Fibroblast of lung (primary cell): ENCODE data around the gene PADI6. TPM values are rescaled to one million over a fixed set of nuclear protein-coding genes. Genes with fewer than 3 reads are reported as not detected.

Source experiments
- DNase-seq, 2 donors: peaks; one replicate each; pipeline versions ENCODE4 v3.0.0 to v3.0.0-alpha.2; 2010; ENCODE audit warnings: low read depth in 2 of 2
- H2AFZ ChIP-seq: 2 replicates; pipeline ENCODE4 v1.5.1; 2012; ENCODE audit warnings: low read length, control low read depth, inconsistent platforms
- H3K27ac ChIP-seq: 2 replicates; pipeline ENCODE4 v1.5.1; 2011; ENCODE audit warnings: low read length, control low read depth; ENCODE audit not compliant: insufficient read depth
- H3K27me3 ChIP-seq: 2 replicates; pipeline ENCODE4 v1.5.1; 2011; ENCODE audit warnings: mild to moderate bottlenecking, low read length; ENCODE audit not compliant: control insufficient read depth, insufficient read depth
- H3K36me3 ChIP-seq: 2 replicates; pipeline ENCODE4 v1.5.1; 2011; ENCODE audit warnings: low read length; ENCODE audit not compliant: control insufficient read depth, insufficient read depth
- H3K4me1 ChIP-seq: 2 replicates; pipeline ENCODE4 v1.5.1; 2011; ENCODE audit warnings: low read length; ENCODE audit not compliant: control insufficient read depth, insufficient read depth; ENCODE audit errors: extremely low read depth
- H3K4me2 ChIP-seq: 2 replicates; pipeline ENCODE4 v1.5.1; 2011; ENCODE audit warnings: low read length, control low read depth; ENCODE audit not compliant: insufficient read depth; ENCODE audit errors: extremely low read depth
- H3K4me3 ChIP-seq, 4 experiments: fragments of 200-600 bp in 1 of 4; sonication (generic) in 1 of 4; replicated peaks in 1 of 4; 2 replicates each; pipeline ENCODE4 v1.5.1; 2011 to 2016; ENCODE audit warnings: low read length in 4 of 4, low read depth in 3 of 4, mild to moderate bottlenecking in 3 of 4, control low read depth in 2 of 4, inconsistent platforms in 1 of 4, mixed read lengths in 1 of 4; ENCODE audit not compliant: insufficient read depth in 1 of 4; ENCODE audit errors: control extremely low read depth in 1 of 4
- H3K79me2 ChIP-seq: 2 replicates; pipeline ENCODE4 v1.5.1; 2012; ENCODE audit warnings: mild to moderate bottlenecking, low read length, inconsistent platforms; ENCODE audit not compliant: control insufficient read depth, insufficient read depth
- H3K9ac ChIP-seq: 2 replicates; pipeline ENCODE4 v1.5.1; 2011; ENCODE audit warnings: mild to moderate bottlenecking, low read length, control low read depth; ENCODE audit not compliant: insufficient read depth
- H3K9me3 ChIP-seq: 2 replicates; pipeline ENCODE4 v1.5.1; 2012; ENCODE audit warnings: low read depth, low read length; ENCODE audit not compliant: control insufficient read depth, insufficient read depth
- H4K20me1 ChIP-seq: 2 replicates; pipeline ENCODE4 v1.5.1; 2011; ENCODE audit warnings: low read length; ENCODE audit not compliant: control insufficient read depth, insufficient read depth; ENCODE audit errors: extremely low read depth
- CTCF ChIP-seq, 2 donors: IDR thresholded peaks in 1 of 2; conservative IDR thresholded peaks in 1 of 2; 1 replicate in 1 of 2; 2 replicates in 1 of 2; pipeline ENCODE4 v1.5.1; 2011 to 2012; ENCODE audit warnings: low read length in 2 of 2, control low read depth in 1 of 2, inconsistent platforms in 1 of 2, low read depth in 1 of 2, mild to moderate bottlenecking in 1 of 2
- EZH2 ChIP-seq: IDR thresholded peaks from 2 replicates; pipeline ENCODE4 v1.5.1; 2012; ENCODE audit warnings: low read length, control low read depth, mild to moderate bottlenecking; ENCODE audit errors: missing control alignments
- polyA plus RNA-seq, 2 donors: library from polyadenylated mRNA; depleted of rRNA in 1 of 2; stranded (reverse) in 1 of 2; unstranded in 1 of 2; fragments of >200 nt; gene quantifications; 2 replicates each; pipeline ENCODE4 v1.2.1, GENCODE V29; 2011 to 2012; ENCODE audit warnings: missing spikeins in 1 of 2
- total RNA-seq: library from RNA; depleted of rRNA; stranded (reverse); fragments of >200 nt; gene quantifications from 2 replicates; pipeline ENCODE4 v1.2.1, GENCODE V29; 2014

The PADI6 gene
- total and polyA plus RNA-seq, 2 donors (not counting 1 experiment from before 2014, with no cell fraction given) = not detected

GRCh38 chr1:17438318-17439249 lies 66.6 kb downstream of the PADI6 start:
- Histone ChIP-seq H3K36me3 (no peaks in the 10 kb centered on the region), H3K9me3 (no peaks in the 10 kb centered on the region), H3K4me1 (peaks cover 4% of the 10 kb centered on the region), H3K4me3 (peak overlapping the region; percentile 77 to 90 (median 86)), H3K9ac (peak overlapping the region; percentile 65), H3K79me2 (peaks cover 46% of the 10 kb centered on the region), H3K4me2 (peak overlapping the region; percentile 85), H4K20me1 (no peaks in the 10 kb centered on the region), H3K27me3 (no peaks in the 10 kb centered on the region), H2AFZ (peak overlapping the region; percentile 14), H3K27ac (peak overlapping the region; percentile 75)
- peak; percentile 40 to 59 for DNase-seq
- no peak for TF ChIP-seq EZH2

GRCh38 chr1:17439250-17440073 lies 67.5 kb downstream of the PADI6 start, which contains the start of gene RCC2:
TSS of gene RCC2 (minus strand) at chr1:17439677. CDS start at chr1:17438514, 1,163 bp downstream.
- Histone ChIP-seq H3K27ac (peak within 1 kb of the TSS; percentile 75), H3K79me2 (peaks cover 37% of the 10 kb centered on the region), H3K9me3 (no peaks in the 10 kb centered on the region), H3K36me3 (no peaks in the 10 kb centered on the region), H3K4me1 (peaks cover 4% of the 10 kb centered on the region), H3K4me2 (peak within 1 kb of the TSS; percentile 90), H4K20me1 (no peaks in the 10 kb centered on the region), H3K9ac (peak within 1 kb of the TSS; percentile 65), H2AFZ (peak within 1 kb of the TSS; percentile 95), H3K4me3 (peak within 1 kb of the TSS; percentile 77 to 90 (median 86)), H3K27me3 (no peaks in the 10 kb centered on the region)
- peak; percentile 75 to 84 for DNase-seq
- no peak for TF ChIP-seq EZH2

- H3K79me2 ChIP-seq = peaks cover 29% of the 10 kb centered on the region
- no peak for TF ChIP-seq EZH2
- TF ChIP-seq CTCF (conservative IDR thresholded peaks at IDR 0.05 in 1 of 2, IDR thresholded peaks at IDR 0.05 in 1 of 2; ENCODE audit: low read depth in 1 of 2, low read length in 2 of 2) = no peak
- no peaks in the 10 kb centered on the region for H3K36me3 ChIP-seq
- H3K4me2 ChIP-seq = peak overlapping the region; percentile 90
- peak overlapping the region; percentile 95 for H2AFZ ChIP-seq
- H3K27ac ChIP-seq = no peak overlapping the region
- peaks cover 4% of the 10 kb centered on the region for H3K4me1 ChIP-seq
- DNase-seq = peak in 1 of 2 donors; percentile 9
- H4K20me1 ChIP-seq = no peaks in the 10 kb centered on the region
- no peaks in the 10 kb centered on the region for H3K9me3 ChIP-seq
- H3K27me3 ChIP-seq = no peaks in the 10 kb centered on the region
- H3K9ac ChIP-seq = peak overlapping the region; percentile 65
- peak overlapping the region; percentile 37 to 80 (median 58) for H3K4me3 ChIP-seq
These were observed 68.3 kb downstream of the PADI6 start for GRCh38 chr1:17440074-17440826.
